IMR-90 (cell line): ENCODE data around the gene THRAP3. TPM values are rescaled to one million over a fixed set of nuclear protein-coding genes. Genes with fewer than 3 reads are reported as not detected.

Source experiments
- ATAC-seq: fragments of 200-7000 bp; cut with Tn5 transposase; 2 replicates; pipeline ENCODE4 v1.9.1; 2020; ENCODE audit warnings: low read depth, mild to moderate bottlenecking, moderate library complexity
- BruUV-seq: library from RNA; stranded (reverse); fragments of 400-500 nt; replicated peaks from 2 replicates; lab custom pipeline; 2021; lab: Mats Ljungman, UMichigan
- CTCF ChIA-PET: fragments of 300-600 bp; formaldehyde crosslinking; extraction: SDS; loops from one replicate; lab custom pipeline; 2021; ENCODE audit warnings: antibody characterized with exemption; lab: Yijun Ruan, JAX
- POLR2A ChIA-PET: fragments of 300-600 bp; sonication (Branson Sonifier 250); formaldehyde crosslinking; loops from one replicate; lab custom pipeline; 2022; ENCODE audit warnings: antibody characterized with exemption; ENCODE audit not compliant: unreplicated experiment; lab: Charles Lee
- DNase-seq: peaks from one replicate; pipeline ENCODE4 v3.0.0; 2013
- H2AFZ ChIP-seq: replicated peaks from 2 replicates; pipeline ENCODE3; 2013; ENCODE audit warnings: low read length, mild to moderate bottlenecking; ENCODE audit not compliant: poor library complexity
- H2AK5ac ChIP-seq: 2 replicates; pipeline ENCODE4 v1.6.1; 2013; ENCODE audit warnings: low read depth, low read length, inconsistent platforms
- H2AK9ac ChIP-seq: replicated peaks from 2 replicates; pipeline ENCODE3; 2013; ENCODE audit warnings: mild to moderate bottlenecking, low read depth, low read length, moderate library complexity; ENCODE audit not compliant: poor library complexity
- H2BK120ac ChIP-seq: 2 replicates; pipeline ENCODE4 v1.6.1; 2013; ENCODE audit warnings: low read depth, low read length, inconsistent platforms
- H2BK15ac ChIP-seq: 3 replicates; pipeline ENCODE4 v1.6.1; 2013; ENCODE audit warnings: low read depth, low read length, inconsistent platforms
- H2BK20ac ChIP-seq: 2 replicates; pipeline ENCODE4 v1.6.1; 2013; ENCODE audit warnings: low read depth, mild to moderate bottlenecking, inconsistent platforms, low read length, moderate library complexity
- H2BK5ac ChIP-seq: 2 replicates; pipeline ENCODE4 v1.6.1; 2013; ENCODE audit warnings: mild to moderate bottlenecking, low read depth, low read length, inconsistent platforms; ENCODE audit not compliant: poor library complexity, severe bottlenecking
- H3K14ac ChIP-seq: replicated peaks from 2 replicates; pipeline ENCODE4 v1.6.1; 2013; ENCODE audit warnings: low read depth, low read length, inconsistent platforms
- H3K18ac ChIP-seq: 2 replicates; pipeline ENCODE4 v1.6.1; 2013; ENCODE audit warnings: low read depth, low read length, control low read depth
- H3K23ac ChIP-seq: 2 replicates; pipeline ENCODE4 v1.6.1; 2013; ENCODE audit warnings: low read depth, low read length, inconsistent platforms
- H3K27ac ChIP-seq: 2 replicates; pipeline ENCODE4 v1.5.1; 2013; ENCODE audit warnings: mild to moderate bottlenecking, control low read depth, low read length; ENCODE audit not compliant: insufficient read depth
- H3K27me3 ChIP-seq: 2 replicates; pipeline ENCODE4 v1.6.1; 2013; ENCODE audit warnings: low read length; ENCODE audit not compliant: control insufficient read depth, insufficient read depth
- H3K36me3 ChIP-seq: 2 replicates; pipeline ENCODE4 v1.6.1; 2013; ENCODE audit warnings: low read length, mixed read lengths; ENCODE audit not compliant: control insufficient read depth, insufficient read depth
- H3K4ac ChIP-seq: 2 replicates; pipeline ENCODE4 v1.6.1; 2013; ENCODE audit warnings: low read depth, low read length, inconsistent platforms
- H3K4me1 ChIP-seq: 2 replicates; pipeline ENCODE4 v1.6.1; 2013; ENCODE audit warnings: low read length, mixed read lengths; ENCODE audit not compliant: control insufficient read depth, insufficient read depth
- H3K4me2 ChIP-seq: 2 replicates; pipeline ENCODE4 v1.6.1; 2013; ENCODE audit warnings: low read depth, mild to moderate bottlenecking, control low read depth, low read length, moderate library complexity
- H3K4me3 ChIP-seq: 2 replicates; pipeline ENCODE4 v1.5.1; 2013; ENCODE audit warnings: low read depth, mild to moderate bottlenecking, control low read depth, low read length, moderate library complexity; ENCODE audit not compliant: insufficient read depth
- H3K56ac ChIP-seq: 2 replicates; pipeline ENCODE4 v1.6.1; 2013; ENCODE audit warnings: low read length, inconsistent platforms; ENCODE audit not compliant: insufficient read depth; ENCODE audit errors: extremely low read depth
- H3K79me1 ChIP-seq, 2 experiments: 2 replicates each; pipeline ENCODE4 v1.6.1; 2013; ENCODE audit warnings: low read length in 2 of 2, inconsistent platforms in 1 of 2, low read depth in 1 of 2
- H3K9ac ChIP-seq: 2 replicates; pipeline ENCODE4 v1.6.1; 2013; ENCODE audit warnings: low read depth, low read length, control low read depth
- H3K9me1 ChIP-seq: 2 replicates; pipeline ENCODE4 v1.6.1; 2013; ENCODE audit warnings: low read length, inconsistent platforms; ENCODE audit not compliant: insufficient read depth
- H3K9me3 ChIP-seq: 2 replicates; pipeline ENCODE4 v1.6.1; 2013; ENCODE audit warnings: low read length; ENCODE audit not compliant: control insufficient read depth, insufficient read depth
- H4K20me1 ChIP-seq: 2 replicates; pipeline ENCODE4 v1.6.1; 2013; ENCODE audit warnings: low read length, inconsistent platforms; ENCODE audit not compliant: insufficient read depth
- H4K5ac ChIP-seq: 2 replicates; pipeline ENCODE4 v1.6.1; 2013; ENCODE audit warnings: mild to moderate bottlenecking, low read depth, low read length, control low read depth
- H4K8ac ChIP-seq, 2 experiments: 2 replicates each; pipeline ENCODE4 v1.6.1; 2013; ENCODE audit warnings: low read depth in 2 of 2, low read length in 2 of 2, control low read depth in 1 of 2, inconsistent platforms in 1 of 2
- H4K91ac ChIP-seq: 2 replicates; pipeline ENCODE4 v1.6.1; 2013; ENCODE audit warnings: low read depth, low read length, inconsistent platforms; ENCODE audit not compliant: insufficient read depth
- BHLHE40 ChIP-seq: fragments of 150-350 bp; IDR thresholded peaks from 2 replicates; pipeline ENCODE4 v1.6.1; 2016; ENCODE audit warnings: mild to moderate bottlenecking, low read depth, low read length
- CEBPB ChIP-seq: IDR thresholded peaks from 2 replicates; pipeline ENCODE4 v1.6.1; 2012; ENCODE audit warnings: low read depth, low read length, improper control_type of control experiment
- WGBS, 2 experiments: methylation state at CpG; one replicate each; pipeline versions ENCODE4 v1.1.5 to v1.1.7; 2013; ENCODE audit warnings: missing lambda C conversion rate in 2 of 2; ENCODE audit not compliant: insufficient read length in 1 of 2; ENCODE audit errors: extremely low coverage in 2 of 2; 5-methylcytosine and 5-hydroxymethylcytosine counted together
- dilution Hi-C: fragments of 300-500 bp; cut with HindIII; formaldehyde crosslinking; loops from one replicate; pipeline ENCODE4 v1.14.3; 2018; ENCODE audit warnings: low sequenced_read_pairs; ENCODE audit not compliant: unreplicated experiment
- in situ Hi-C: fragments of 300-500 bp; cut with MboI; formaldehyde crosslinking; loops from 3 replicates; pipeline ENCODE4 v1.14.3; 2019; ENCODE audit warnings: low sequenced_read_pairs, inconsistent platforms, mixed read lengths
- intact Hi-C: fragments of 100-400 bp; cut with micrococcal nuclease; formaldehyde crosslinking; loops from 2 replicates; pipeline ENCODE4 v1.10.0; 2022
- polyA plus RNA-seq, 3 experiments: library from polyadenylated mRNA; depleted of rRNA; stranded (reverse); fragments of >200 nt; gene quantifications; 2 replicates each; pipeline ENCODE4 v1.2.3, GENCODE V29; 2012; ENCODE audit warnings: low replicate concordance in 1 of 3
- total RNA-seq: library from RNA; depleted of rRNA; stranded (reverse); fragments of >200 nt; gene quantifications from 2 replicates; pipeline ENCODE4 v1.2.3, GENCODE V29; 2012

Gene THRAP3
- total and polyA plus RNA-seq, 2 of the 4 experiments (the other 2 are of a cell fraction), result 60.6 to 66.5 TPM

GRCh38 chr1:36298640-36299039, 74.4 kb downstream of the THRAP3 start:
- Histone ChIP-seq H3K36me3 (peaks cover 53% of the 10 kb centered on the region), H2BK15ac (no peak overlapping the region), H3K18ac (no peak overlapping the region), H3K14ac (no peak overlapping the region), H3K9me1 (peaks cover 5% of the 10 kb centered on the region; the same call in 1 of the 2 replicates), H3K56ac (no peak overlapping the region), H4K20me1 (peaks cover 18% of the 10 kb centered on the region; the same call in 1 of the 2 replicates), H3K4me1 (no peaks in the 10 kb centered on the region), H3K23ac (no peak overlapping the region), H3K9ac (no peak overlapping the region), H3K79me1 (peaks cover 25 to 59% of the 10 kb centered on the region in 2 experiments), H3K4ac (no peak overlapping the region), H3K27me3 (no peaks in the 10 kb centered on the region), H2AK9ac (no peak overlapping the region), H2AK5ac (no peak overlapping the region), H2AFZ (no peak overlapping the region), H4K8ac (no peak overlapping the region), H3K4me3 (no peak overlapping the region), H3K27ac (no peak overlapping the region), H2BK120ac (no peak overlapping the region), H2BK20ac (no peak overlapping the region), H4K5ac (no peak overlapping the region; the same call in 1 of the 2 replicates), H2BK5ac (no peak overlapping the region), H4K91ac (no peak overlapping the region), H3K9me3 (no peaks in the 10 kb centered on the region), H3K4me2 (no peak overlapping the region)
- ATAC-seq (no peak), DNase-seq (no peak)
- intact Hi-C loops, result no loop called here
- BruUV-seq, result no TSS peak
- ChIA-PET POLR2A (interaction anchor here (0.6 kb wide), 1 partner anchor 73 kb away, joined by 7 read pairs; no protein-coding TSS in a partner anchor), CTCF (interaction anchor here (0.6 to 1.8 kb wide), 2 partner anchors 13 to 164 kb away, joined by 3 to 4 read pairs; no protein-coding TSS in a partner anchor)
- WGBS, 2 experiments, result 100% methylated on average over 2 of the region's 5 CpGs; no CpG with 5 or more reads in 1 of the 2 experiments
- TF ChIP-seq CEBPB (0 out of 2 replicates have a peak, but pooled peaks have one; percentile 19), BHLHE40 (no peak)
- dilution Hi-C loops, result no loop called here
- in situ Hi-C loops, result no loop called here
